Body of pancreas (tissue), 4 donors: ENCODE results near the gene TENM3.

Source experiments
- CTCF ChIP-seq, 7 experiments: fragments of 450-650 bp in 4 of 7; fragments of 200-600 bp in 3 of 7; sonication (generic) in 3 of 7; IDR thresholded peaks; one replicate each; pipeline ENCODE4 v1.5.1; 2016 to 2019; ENCODE audit warnings: antibody characterized with exemption in 7 of 7
- POLR2A ChIP-seq, 3 donors: fragments of 450-650 bp; IDR thresholded peaks; one replicate each; pipeline ENCODE4 v1.6.1; 2016; ENCODE audit warnings: antibody characterized with exemption in 3 of 3, mild to moderate bottlenecking in 2 of 3

GRCh38 chr4:182643801-182644682 lies 400.8 kb downstream of the TENM3 start:
- TF ChIP-seq CTCF (IDR thresholded peaks at IDR 0.05) (no peak), POLR2A (IDR thresholded peaks at IDR 0.05) (no peak)
